Liver (tissue), 3 donors: ENCODE results near the gene ATP10A.

Source experiments
- CTCF ChIP-seq: fragments of 150-350 bp; IDR thresholded peaks from 2 replicates; pipeline ENCODE4 v1.5.1; 2017; ENCODE audit warnings: improper control_type of control experiment, low read depth, low read length; ENCODE audit not compliant: missing input control
- FOXA1 ChIP-seq: IDR thresholded peaks from 2 replicates; pipeline ENCODE4 v1.6.1; 2016; ENCODE audit warnings: antibody characterized with exemption
- GABPA ChIP-seq, 2 donors: IDR thresholded peaks in 1 of 2; conservative IDR thresholded peaks in 1 of 2; 2 replicates each; pipeline ENCODE4 v1.6.1; 2016; ENCODE audit warnings: antibody characterized with exemption in 2 of 2, mild to moderate bottlenecking in 1 of 2, moderate library complexity in 1 of 2
- JUND ChIP-seq, 2 donors: IDR thresholded peaks; 2 replicates each; pipeline ENCODE4 v1.6.1; 2016; ENCODE audit warnings: antibody characterized with exemption in 2 of 2
- MAX ChIP-seq: IDR thresholded peaks from 2 replicates; pipeline ENCODE4 v1.6.1; 2016; ENCODE audit warnings: antibody characterized with exemption
- NR2F2 ChIP-seq: IDR thresholded peaks from 2 replicates; pipeline ENCODE4 v1.6.1; 2016; ENCODE audit warnings: antibody characterized with exemption
- RAD21 ChIP-seq, 2 donors: IDR thresholded peaks; 2 replicates each; pipeline ENCODE4 v1.6.1; 2016; ENCODE audit warnings: antibody characterized with exemption in 2 of 2, mild to moderate bottlenecking in 2 of 2
- TF ChIP-seq, protein P1 (sequence below): IDR thresholded peaks from 2 replicates; pipeline ENCODE4 v1.6.1; 2016; ENCODE audit warnings: antibody characterized with exemption, mild to moderate bottlenecking
- TF ChIP-seq, protein P2 (sequence below): IDR thresholded peaks from 2 replicates; pipeline ENCODE4 v1.6.1; 2016; ENCODE audit warnings: antibody characterized with exemption
- TF ChIP-seq, protein P3 (sequence below): IDR thresholded peaks from 2 replicates; pipeline ENCODE4 v1.6.1; 2016; ENCODE audit warnings: antibody characterized with exemption
- donor health status: healthy.
- donor health status: healthy.

DNA sequence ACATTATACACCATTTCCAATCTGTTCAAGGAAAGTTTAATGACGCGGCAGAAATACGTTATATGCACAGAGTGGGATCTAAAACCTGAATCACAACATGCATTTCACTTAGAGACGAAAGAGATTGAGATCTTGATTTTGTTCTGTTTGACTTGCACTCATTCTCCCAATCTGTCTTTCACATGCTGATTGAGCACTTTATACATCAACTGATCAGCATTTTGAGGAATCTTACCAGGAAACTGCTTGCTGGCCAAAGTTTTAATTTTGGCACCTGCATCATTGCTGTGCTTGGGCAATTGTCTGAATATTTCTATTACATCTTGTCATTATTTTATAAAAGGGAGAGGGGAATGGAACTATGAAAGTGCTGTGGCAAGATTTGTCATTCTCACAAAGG is 47.7 kb upstream of the ATP10A start:
- TF ChIP-seq CTCF, result no peak
- no peak for TF ChIP-seq GABPA (IDR thresholded peaks at IDR 0.05 in 1 of 2, conservative IDR thresholded peaks at IDR 0.05 in 1 of 2)
- no peak for TF ChIP-seq MAX
- TF ChIP-seq RAD21 (IDR thresholded peaks at IDR 0.05), result no peak
- TF ChIP-seq JUND (IDR thresholded peaks at IDR 0.05), result no peak
- TF ChIP-seq, protein P1, sequence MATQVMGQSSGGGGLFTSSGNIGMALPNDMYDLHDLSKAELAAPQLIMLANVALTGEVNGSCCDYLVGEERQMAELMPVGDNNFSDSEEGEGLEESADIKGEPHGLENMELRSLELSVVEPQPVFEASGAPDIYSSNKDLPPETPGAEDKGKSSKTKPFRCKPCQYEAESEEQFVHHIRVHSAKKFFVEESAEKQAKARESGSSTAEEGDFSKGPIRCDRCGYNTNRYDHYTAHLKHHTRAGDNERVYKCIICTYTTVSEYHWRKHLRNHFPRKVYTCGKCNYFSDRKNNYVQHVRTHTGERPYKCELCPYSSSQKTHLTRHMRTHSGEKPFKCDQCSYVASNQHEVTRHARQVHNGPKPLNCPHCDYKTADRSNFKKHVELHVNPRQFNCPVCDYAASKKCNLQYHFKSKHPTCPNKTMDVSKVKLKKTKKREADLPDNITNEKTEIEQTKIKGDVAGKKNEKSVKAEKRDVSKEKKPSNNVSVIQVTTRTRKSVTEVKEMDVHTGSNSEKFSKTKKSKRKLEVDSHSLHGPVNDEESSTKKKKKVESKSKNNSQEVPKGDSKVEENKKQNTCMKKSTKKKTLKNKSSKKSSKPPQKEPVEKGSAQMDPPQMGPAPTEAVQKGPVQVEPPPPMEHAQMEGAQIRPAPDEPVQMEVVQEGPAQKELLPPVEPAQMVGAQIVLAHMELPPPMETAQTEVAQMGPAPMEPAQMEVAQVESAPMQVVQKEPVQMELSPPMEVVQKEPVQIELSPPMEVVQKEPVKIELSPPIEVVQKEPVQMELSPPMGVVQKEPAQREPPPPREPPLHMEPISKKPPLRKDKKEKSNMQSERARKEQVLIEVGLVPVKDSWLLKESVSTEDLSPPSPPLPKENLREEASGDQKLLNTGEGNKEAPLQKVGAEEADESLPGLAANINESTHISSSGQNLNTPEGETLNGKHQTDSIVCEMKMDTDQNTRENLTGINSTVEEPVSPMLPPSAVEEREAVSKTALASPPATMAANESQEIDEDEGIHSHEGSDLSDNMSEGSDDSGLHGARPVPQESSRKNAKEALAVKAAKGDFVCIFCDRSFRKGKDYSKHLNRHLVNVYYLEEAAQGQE, result no peak
- TF ChIP-seq, protein P2, sequence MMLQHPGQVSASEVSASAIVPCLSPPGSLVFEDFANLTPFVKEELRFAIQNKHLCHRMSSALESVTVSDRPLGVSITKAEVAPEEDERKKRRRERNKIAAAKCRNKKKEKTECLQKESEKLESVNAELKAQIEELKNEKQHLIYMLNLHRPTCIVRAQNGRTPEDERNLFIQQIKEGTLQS, result no peak
- no peak for TF ChIP-seq FOXA1
- TF ChIP-seq, protein P3, sequence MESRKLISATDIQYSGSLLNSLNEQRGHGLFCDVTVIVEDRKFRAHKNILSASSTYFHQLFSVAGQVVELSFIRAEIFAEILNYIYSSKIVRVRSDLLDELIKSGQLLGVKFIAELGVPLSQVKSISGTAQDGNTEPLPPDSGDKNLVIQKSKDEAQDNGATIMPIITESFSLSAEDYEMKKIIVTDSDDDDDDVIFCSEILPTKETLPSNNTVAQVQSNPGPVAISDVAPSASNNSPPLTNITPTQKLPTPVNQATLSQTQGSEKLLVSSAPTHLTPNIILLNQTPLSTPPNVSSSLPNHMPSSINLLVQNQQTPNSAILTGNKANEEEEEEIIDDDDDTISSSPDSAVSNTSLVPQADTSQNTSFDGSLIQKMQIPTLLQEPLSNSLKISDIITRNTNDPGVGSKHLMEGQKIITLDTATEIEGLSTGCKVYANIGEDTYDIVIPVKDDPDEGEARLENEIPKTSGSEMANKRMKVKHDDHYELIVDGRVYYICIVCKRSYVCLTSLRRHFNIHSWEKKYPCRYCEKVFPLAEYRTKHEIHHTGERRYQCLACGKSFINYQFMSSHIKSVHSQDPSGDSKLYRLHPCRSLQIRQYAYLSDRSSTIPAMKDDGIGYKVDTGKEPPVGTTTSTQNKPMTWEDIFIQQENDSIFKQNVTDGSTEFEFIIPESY, result no peak
- TF ChIP-seq NR2F2, result no peak
